ENCODE measurements around the gene WDPCP. TPM values are rescaled to one million over a fixed set of nuclear protein-coding genes. Genes with fewer than 3 reads are reported as not detected.

WDPCP gene
- total and polyA plus RNA-seq, 4 donors = 1.1 to 7.6 (median 2.7) TPM

DNA sequence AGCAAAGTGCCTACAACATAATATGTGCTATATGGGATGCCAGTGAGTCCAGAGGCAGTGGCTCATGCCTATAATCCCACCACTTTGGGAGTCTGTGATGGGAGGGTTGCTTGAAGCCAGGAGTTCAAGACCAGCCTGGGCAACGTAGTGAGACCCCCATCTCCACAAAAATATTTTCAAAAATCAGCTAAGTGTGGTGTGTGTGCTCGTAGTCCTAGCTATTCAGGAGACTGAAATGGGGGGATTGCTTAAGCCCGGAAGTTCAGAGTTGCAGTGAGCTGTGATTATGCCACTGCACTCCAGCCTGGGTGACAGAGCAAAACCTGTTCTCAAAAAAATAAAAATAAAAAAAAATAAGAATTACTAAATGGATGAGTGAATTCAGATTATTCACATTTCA lies 514.3 kb downstream of the WDPCP start (continued):
- TF ChIP-seq, protein P1, sequence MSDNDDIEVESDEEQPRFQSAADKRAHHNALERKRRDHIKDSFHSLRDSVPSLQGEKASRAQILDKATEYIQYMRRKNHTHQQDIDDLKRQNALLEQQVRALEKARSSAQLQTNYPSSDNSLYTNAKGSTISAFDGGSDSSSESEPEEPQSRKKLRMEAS (IDR thresholded peaks at IDR 0.05) = no peak

DNA sequence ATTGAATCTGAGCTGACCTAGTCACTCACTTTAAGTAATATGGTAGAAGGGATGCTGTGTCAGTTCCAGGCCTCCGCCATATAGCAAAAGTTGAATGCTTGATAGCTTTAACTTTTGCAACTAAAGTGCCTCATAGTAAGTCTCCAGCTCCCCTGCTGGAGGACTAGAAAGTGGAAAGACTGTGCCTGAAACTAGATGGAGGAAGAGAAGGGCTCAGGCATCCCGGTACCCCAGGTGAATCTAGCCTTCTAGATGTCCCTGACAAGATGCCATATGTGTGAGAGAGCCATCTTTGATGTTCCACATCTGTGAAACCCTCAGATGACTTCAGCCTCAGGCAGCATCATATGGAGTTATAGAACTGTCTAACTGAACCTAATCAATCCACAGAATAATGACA lies 516.6 kb downstream of the WDPCP start:
- Histone ChIP-seq H3K9me3 (ENCODE audit: control insufficient read depth in 4 of 4, low read length in 3 of 4) (no peaks in the 10 kb centered on the region), H3K4me1 (ENCODE audit: control insufficient read depth in 4 of 4, insufficient read depth in 4 of 4, low read length in 3 of 4) (no peaks in the 10 kb centered on the region), H3K9ac (ENCODE audit: low read depth in 1 of 2, low read length in 2 of 2) (no peak overlapping the region), H3K27ac (ENCODE audit: low read depth in 1 of 2, low read length in 2 of 2) (no peak overlapping the region), H3K36me3 (ENCODE audit: control insufficient read depth in 4 of 4, insufficient read depth in 3 of 4, low read depth in 1 of 4, low read length in 3 of 4) (no peaks in the 10 kb centered on the region), H3K27me3 (ENCODE audit: control insufficient read depth in 4 of 4, insufficient read depth in 4 of 4, low read length in 3 of 4) (peaks cover 0 to 13% (median 4%) of the 10 kb centered on the region in 4 donors), H3K4me3 (ENCODE audit: low read depth in 1 of 3, low read length in 3 of 3) (no peak overlapping the region)
- 85% methylated on average over 2 of the region's 2 CpGs for WGBS
- TF ChIP-seq, protein P2, sequence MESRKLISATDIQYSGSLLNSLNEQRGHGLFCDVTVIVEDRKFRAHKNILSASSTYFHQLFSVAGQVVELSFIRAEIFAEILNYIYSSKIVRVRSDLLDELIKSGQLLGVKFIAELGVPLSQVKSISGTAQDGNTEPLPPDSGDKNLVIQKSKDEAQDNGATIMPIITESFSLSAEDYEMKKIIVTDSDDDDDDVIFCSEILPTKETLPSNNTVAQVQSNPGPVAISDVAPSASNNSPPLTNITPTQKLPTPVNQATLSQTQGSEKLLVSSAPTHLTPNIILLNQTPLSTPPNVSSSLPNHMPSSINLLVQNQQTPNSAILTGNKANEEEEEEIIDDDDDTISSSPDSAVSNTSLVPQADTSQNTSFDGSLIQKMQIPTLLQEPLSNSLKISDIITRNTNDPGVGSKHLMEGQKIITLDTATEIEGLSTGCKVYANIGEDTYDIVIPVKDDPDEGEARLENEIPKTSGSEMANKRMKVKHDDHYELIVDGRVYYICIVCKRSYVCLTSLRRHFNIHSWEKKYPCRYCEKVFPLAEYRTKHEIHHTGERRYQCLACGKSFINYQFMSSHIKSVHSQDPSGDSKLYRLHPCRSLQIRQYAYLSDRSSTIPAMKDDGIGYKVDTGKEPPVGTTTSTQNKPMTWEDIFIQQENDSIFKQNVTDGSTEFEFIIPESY (IDR thresholded peaks at IDR 0.05) = no peak
- TF ChIP-seq HNF4A (conservative IDR thresholded peaks at IDR 0.05) (no peak), SP1 (IDR thresholded peaks at IDR 0.05) (no peak), YY1 (IDR thresholded peaks at IDR 0.05) (no peak), EGR1 (IDR thresholded peaks at IDR 0.05; ENCODE audit: low read depth in 2 of 2) (no peak), NR2F2 (IDR thresholded peaks at IDR 0.05) (no peak), TAF1 (conservative IDR thresholded peaks at IDR 0.05) (no peak), FOXA1 (IDR thresholded peaks at IDR 0.05) (no peak), RAD21 (IDR thresholded peaks at IDR 0.05) (no peak), JUND (IDR thresholded peaks at IDR 0.05) (no peak), FOXA2 (IDR thresholded peaks at IDR 0.05) (no peak), HNF4G (IDR thresholded peaks at IDR 0.05) (no peak)
- TF ChIP-seq, protein P3, sequence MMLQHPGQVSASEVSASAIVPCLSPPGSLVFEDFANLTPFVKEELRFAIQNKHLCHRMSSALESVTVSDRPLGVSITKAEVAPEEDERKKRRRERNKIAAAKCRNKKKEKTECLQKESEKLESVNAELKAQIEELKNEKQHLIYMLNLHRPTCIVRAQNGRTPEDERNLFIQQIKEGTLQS (IDR thresholded peaks at IDR 0.05) = no peak
- TF ChIP-seq, protein P4, sequence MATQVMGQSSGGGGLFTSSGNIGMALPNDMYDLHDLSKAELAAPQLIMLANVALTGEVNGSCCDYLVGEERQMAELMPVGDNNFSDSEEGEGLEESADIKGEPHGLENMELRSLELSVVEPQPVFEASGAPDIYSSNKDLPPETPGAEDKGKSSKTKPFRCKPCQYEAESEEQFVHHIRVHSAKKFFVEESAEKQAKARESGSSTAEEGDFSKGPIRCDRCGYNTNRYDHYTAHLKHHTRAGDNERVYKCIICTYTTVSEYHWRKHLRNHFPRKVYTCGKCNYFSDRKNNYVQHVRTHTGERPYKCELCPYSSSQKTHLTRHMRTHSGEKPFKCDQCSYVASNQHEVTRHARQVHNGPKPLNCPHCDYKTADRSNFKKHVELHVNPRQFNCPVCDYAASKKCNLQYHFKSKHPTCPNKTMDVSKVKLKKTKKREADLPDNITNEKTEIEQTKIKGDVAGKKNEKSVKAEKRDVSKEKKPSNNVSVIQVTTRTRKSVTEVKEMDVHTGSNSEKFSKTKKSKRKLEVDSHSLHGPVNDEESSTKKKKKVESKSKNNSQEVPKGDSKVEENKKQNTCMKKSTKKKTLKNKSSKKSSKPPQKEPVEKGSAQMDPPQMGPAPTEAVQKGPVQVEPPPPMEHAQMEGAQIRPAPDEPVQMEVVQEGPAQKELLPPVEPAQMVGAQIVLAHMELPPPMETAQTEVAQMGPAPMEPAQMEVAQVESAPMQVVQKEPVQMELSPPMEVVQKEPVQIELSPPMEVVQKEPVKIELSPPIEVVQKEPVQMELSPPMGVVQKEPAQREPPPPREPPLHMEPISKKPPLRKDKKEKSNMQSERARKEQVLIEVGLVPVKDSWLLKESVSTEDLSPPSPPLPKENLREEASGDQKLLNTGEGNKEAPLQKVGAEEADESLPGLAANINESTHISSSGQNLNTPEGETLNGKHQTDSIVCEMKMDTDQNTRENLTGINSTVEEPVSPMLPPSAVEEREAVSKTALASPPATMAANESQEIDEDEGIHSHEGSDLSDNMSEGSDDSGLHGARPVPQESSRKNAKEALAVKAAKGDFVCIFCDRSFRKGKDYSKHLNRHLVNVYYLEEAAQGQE (IDR thresholded peaks at IDR 0.05) = no peak
- TF ChIP-seq, protein P1 (IDR thresholded peaks at IDR 0.05) = no peak
- DNase-seq (ENCODE audit: low spot score) = no peak

Small RNA genes lying within 50 kb of the gene (small RNA-seq; reads per million reads assigned to genes)
- not detected for gene RF00017

Other genes starting within 250 kb of the WDPCP start
- 10 to 100 TPM; 75.6 to 96.9 TPM for gene MDH1, start 486 bp upstream of the WDPCP start, total RNA-seq
- 100 to 1,000 TPM; 138 to 210 TPM for gene MDH1, start 486 bp upstream of the WDPCP start, polyA plus RNA-seq